Gastroesophageal sphincter (tissue), 3 donors: ENCODE results near the gene KLHL11.

Experiments
- EP300 ChIP-seq: sonication (generic); formaldehyde crosslinking; IDR thresholded peaks from one replicate; pipeline ENCODE4 v1.6.1; 2017; ENCODE audit warnings: antibody characterized with exemption, mild to moderate bottlenecking
- POLR2A ChIP-seq, 2 donors: fragments of 450-650 bp; IDR thresholded peaks; one replicate each; pipeline ENCODE4 v1.6.1; 2017; ENCODE audit warnings: antibody characterized with exemption in 2 of 2, mild to moderate bottlenecking in 2 of 2, moderate library complexity in 1 of 2
- POLR2AphosphoS5 ChIP-seq: sonication (generic); formaldehyde crosslinking; IDR thresholded peaks from one replicate; pipeline ENCODE4 v1.6.1; 2017; ENCODE audit warnings: antibody characterized with exemption
- TF ChIP-seq, protein P1 (sequence below), 4 experiments: fragments of 200-600 bp in 2 of 4; fragments of 450-650 bp in 2 of 4; sonication (generic) in 1 of 4; IDR thresholded peaks; one replicate each; pipeline ENCODE4 v1.5.1; 2017 to 2019; ENCODE audit warnings: antibody characterized with exemption in 4 of 4, mild to moderate bottlenecking in 2 of 4, moderate library complexity in 2 of 4

DNA sequence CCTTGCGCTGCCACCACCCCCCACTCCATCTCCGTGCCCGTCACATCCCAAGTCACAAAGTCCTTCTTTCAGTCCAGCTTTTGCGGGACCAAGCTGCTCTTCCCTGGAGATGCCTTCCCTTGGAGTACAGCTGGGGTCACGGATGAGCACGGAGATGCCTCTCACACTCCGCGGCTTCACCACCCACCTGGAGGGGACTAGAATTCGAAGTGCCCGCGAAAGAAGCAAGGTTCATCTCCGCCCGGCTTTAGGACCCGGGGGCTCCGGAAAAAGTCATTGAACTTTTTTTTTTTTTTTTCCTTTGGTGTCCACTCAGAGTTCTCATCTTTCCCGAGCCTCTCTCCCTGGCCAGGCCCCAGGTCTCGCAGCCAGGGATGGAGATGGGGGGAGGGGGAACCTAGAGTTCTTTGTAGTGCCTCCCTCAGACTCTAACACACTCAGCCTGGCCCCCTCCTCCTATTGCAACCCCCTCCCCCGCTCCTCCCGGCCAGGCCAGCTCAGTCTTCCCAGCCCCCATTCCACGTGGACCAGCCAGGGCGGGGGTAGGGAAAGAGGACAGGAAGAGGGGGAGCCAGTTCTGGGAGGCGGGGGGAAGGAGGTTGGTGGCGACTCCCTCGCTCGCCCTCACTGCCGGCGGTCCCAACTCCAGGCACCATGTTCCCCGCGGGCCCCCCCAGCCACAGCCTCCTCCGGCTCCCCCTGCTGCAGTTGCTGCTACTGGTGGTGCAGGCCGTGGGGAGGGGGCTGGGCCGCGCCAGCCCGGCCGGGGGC lies 52.7 kb downstream of the KLHL11 start, which contains the start of gene FKBP10:
- peak in 1 of 2 donors; percentile 13 for TF ChIP-seq POLR2A (IDR thresholded peaks at IDR 0.05)
- TF ChIP-seq, protein P1, sequence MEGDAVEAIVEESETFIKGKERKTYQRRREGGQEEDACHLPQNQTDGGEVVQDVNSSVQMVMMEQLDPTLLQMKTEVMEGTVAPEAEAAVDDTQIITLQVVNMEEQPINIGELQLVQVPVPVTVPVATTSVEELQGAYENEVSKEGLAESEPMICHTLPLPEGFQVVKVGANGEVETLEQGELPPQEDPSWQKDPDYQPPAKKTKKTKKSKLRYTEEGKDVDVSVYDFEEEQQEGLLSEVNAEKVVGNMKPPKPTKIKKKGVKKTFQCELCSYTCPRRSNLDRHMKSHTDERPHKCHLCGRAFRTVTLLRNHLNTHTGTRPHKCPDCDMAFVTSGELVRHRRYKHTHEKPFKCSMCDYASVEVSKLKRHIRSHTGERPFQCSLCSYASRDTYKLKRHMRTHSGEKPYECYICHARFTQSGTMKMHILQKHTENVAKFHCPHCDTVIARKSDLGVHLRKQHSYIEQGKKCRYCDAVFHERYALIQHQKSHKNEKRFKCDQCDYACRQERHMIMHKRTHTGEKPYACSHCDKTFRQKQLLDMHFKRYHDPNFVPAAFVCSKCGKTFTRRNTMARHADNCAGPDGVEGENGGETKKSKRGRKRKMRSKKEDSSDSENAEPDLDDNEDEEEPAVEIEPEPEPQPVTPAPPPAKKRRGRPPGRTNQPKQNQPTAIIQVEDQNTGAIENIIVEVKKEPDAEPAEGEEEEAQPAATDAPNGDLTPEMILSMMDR (IDR thresholded peaks at IDR 0.05) = peak in 2 of 4 experiments; percentile 4 to 11
- TF ChIP-seq POLR2AphosphoS5 = no peak
- TF ChIP-seq EP300 = no peak
